GM06990 (cell line): ENCODE measurements around the gene NF2.
A peak's percentile ranks its signal among the peaks of the same experiment; 100 is the strongest.

ENCODE experiments used
- DNase-seq: peaks from one replicate; pipeline ENCODE4 v3.0.0-alpha.2; 2011; ENCODE audit not compliant: insufficient read length; ENCODE audit errors: extremely low read depth
- H3K27me3 ChIP-seq: replicated peaks from 2 replicates; pipeline ENCODE4 v1.6.0; 2011; ENCODE audit warnings: low read length; ENCODE audit not compliant: control insufficient read depth, insufficient read depth
- H3K36me3 ChIP-seq: 2 replicates; pipeline ENCODE4 v1.5.1; 2011; ENCODE audit warnings: low read length; ENCODE audit not compliant: control insufficient read depth, insufficient read depth
- H3K4me3 ChIP-seq: replicated peaks from 2 replicates; pipeline ENCODE4 v1.5.1; 2011; ENCODE audit warnings: low read depth, mild to moderate bottlenecking, control low read depth, low read length
- TF ChIP-seq, protein P1 (sequence below): IDR thresholded peaks from 2 replicates; pipeline ENCODE4 v1.5.1; 2011; ENCODE audit warnings: low read length, control low read depth, mild to moderate bottlenecking, inconsistent platforms; ENCODE audit not compliant: insufficient read depth, poor library complexity, severe bottlenecking

Gene NF2

GRCh38 chr22:29621761-29622526 is 18.5 kb downstream of the NF2 start:
- Histone ChIP-seq H3K36me3 (no peaks in the 10 kb centered on the region), H3K27me3 (no peaks in the 10 kb centered on the region), H3K4me3 (no peak overlapping the region)
- TF ChIP-seq, protein P1, sequence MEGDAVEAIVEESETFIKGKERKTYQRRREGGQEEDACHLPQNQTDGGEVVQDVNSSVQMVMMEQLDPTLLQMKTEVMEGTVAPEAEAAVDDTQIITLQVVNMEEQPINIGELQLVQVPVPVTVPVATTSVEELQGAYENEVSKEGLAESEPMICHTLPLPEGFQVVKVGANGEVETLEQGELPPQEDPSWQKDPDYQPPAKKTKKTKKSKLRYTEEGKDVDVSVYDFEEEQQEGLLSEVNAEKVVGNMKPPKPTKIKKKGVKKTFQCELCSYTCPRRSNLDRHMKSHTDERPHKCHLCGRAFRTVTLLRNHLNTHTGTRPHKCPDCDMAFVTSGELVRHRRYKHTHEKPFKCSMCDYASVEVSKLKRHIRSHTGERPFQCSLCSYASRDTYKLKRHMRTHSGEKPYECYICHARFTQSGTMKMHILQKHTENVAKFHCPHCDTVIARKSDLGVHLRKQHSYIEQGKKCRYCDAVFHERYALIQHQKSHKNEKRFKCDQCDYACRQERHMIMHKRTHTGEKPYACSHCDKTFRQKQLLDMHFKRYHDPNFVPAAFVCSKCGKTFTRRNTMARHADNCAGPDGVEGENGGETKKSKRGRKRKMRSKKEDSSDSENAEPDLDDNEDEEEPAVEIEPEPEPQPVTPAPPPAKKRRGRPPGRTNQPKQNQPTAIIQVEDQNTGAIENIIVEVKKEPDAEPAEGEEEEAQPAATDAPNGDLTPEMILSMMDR = no peak
- no peak for DNase-seq

DNA sequence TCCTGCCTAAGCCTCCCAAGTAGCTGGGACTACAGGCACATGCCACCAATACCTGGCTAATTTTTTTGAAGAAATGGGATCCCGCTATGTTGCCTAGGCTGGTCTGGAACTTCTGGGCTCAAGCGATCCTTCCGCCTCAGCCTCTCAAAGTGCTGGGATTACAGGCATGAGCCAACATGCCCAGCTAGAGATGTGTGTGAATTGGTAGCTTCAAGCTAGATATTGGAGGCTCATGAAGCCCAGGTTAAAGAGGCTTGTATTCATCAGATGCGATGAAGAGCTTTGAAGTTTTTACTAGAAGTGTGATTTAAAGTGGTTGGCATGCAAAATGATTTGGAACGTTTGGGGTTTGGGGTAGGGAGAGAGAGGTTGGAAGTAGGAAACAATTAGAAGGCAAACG is 19.6 kb downstream of the NF2 start:
- Histone ChIP-seq H3K36me3 (no peaks in the 10 kb centered on the region), H3K27me3 (no peaks in the 10 kb centered on the region), H3K4me3 (no peak overlapping the region)
- no peak for DNase-seq
- TF ChIP-seq, protein P1 = no peak

DNA sequence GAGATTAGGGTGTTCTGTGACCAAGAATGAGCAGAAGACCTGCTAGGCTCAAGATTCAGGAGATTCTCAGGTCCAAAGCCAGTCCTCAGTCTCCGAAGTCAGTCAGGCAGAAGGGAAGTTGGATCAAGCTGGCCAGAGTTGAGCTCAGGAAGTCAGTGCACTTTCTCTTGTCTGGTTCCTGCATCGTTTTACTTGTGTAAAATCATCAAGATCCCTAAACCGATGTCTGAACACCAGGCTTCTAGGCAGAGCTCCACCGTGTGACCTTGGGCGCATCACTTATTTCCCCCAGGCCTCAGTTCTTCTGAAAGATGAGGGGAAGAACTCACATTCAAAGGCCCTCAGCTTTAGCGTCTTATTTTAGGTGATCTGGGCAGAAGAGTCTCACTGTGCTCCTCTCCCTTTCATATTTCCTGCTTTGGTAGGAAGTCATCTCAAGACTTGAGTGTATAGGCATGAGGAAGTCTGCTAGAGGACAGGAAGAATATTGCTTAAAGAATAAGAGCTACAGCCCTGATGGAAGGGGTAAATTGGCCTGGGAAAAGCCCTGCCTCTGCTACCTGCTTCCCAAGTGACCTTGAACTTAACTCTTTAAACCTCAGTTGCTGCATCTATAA is 20.2 kb downstream of the NF2 start:
- Histone ChIP-seq H3K4me3 (no peak overlapping the region), H3K36me3 (no peaks in the 10 kb centered on the region), H3K27me3 (no peaks in the 10 kb centered on the region)
- TF ChIP-seq, protein P1 = no peak
- DNase-seq = no peak

GRCh38 chr22:29625090-29625825 is 21.8 kb downstream of the NF2 start:
- H3K27me3 ChIP-seq = no peaks in the 10 kb centered on the region
- DNase-seq = no peak
- TF ChIP-seq, protein P1 = peak; percentile 92
- H3K4me3 ChIP-seq = no peak overlapping the region
- H3K36me3 ChIP-seq = no peaks in the 10 kb centered on the region

- Histone ChIP-seq H3K36me3 (no peaks in the 10 kb centered on the region), H3K4me3 (no peak overlapping the region), H3K27me3 (no peaks in the 10 kb centered on the region)
- DNase-seq = no peak
- TF ChIP-seq, protein P1 = no peak
Observed at GRCh38 chr22:29626497-29627195, 23.2 kb downstream of the NF2 start.
